Measurements from ENCODE around the gene MLLT6. TPM values are rescaled to one million over a fixed set of nuclear protein-coding genes. Genes with fewer than 3 reads are reported as not detected.

MLLT6 gene
- total RNA-seq (100 to 1,000 TPM in 1 of 2 donors, 10 to 100 TPM in 1; 80.0 to 102 TPM), polyA plus RNA-seq (ENCODE audit: insufficient read length in 6 of 6) (100 to 1,000 TPM; 103 to 143 (median 124) TPM)
- long read RNA-seq, donor 1, full-length matches to known transcripts, result 138 of 174 reads
- long read RNA-seq, donor 1, partial matches to known transcripts, result 36 of 174 reads
- long read RNA-seq, donor 1, other reads (novel, unspliced or antisense), result 0 of 174 reads
- long read RNA-seq, donor 2, transcript MLLT6-209 (9 exons, 1,556 nt), result minor isoform, 5 of 220 reads
- long read RNA-seq, donor 2, transcript MLLT6-205 (1 exons, 2,937 nt), result major isoform, 140 of 220 reads
- long read RNA-seq, donor 2, partial matches to known transcripts, result 71 of 220 reads
- long read RNA-seq, donor 2, other reads (novel, unspliced or antisense), result 0 of 220 reads
- long read RNA-seq, donor 3, transcript MLLT6-205 (1 exons, 2,937 nt), result major isoform, 59 of 114 reads
- long read RNA-seq, donor 3, partial matches to known transcripts, result 35 of 114 reads
- long read RNA-seq, donor 3, other reads (novel, unspliced or antisense), result 18 of 114 reads
- long read RNA-seq, donor 4, partial matches to known transcripts, result 1 of 6 reads
- long read RNA-seq, donor 4, other reads (novel, unspliced or antisense), result 4 of 6 reads
- long read RNA-seq, donor 5, transcript MLLT6-205 (1 exons, 2,937 nt), result major isoform, 95 of 108 reads
- long read RNA-seq, donor 5, partial matches to known transcripts, result 9 of 108 reads
- long read RNA-seq, donor 5, other reads (novel, unspliced or antisense), result 0 of 108 reads
- long read RNA-seq, donor 6, transcript MLLT6-205 (1 exons, 2,937 nt), result major isoform, 40 of 40 reads
- long read RNA-seq, donor 6, partial matches to known transcripts, result 0 of 40 reads
- long read RNA-seq, donor 6, other reads (novel, unspliced or antisense), result 0 of 40 reads
- long read RNA-seq, donor 7, transcript MLLT6-205 (1 exons, 2,937 nt), result major isoform, 52 of 54 reads
- long read RNA-seq, donor 7, partial matches to known transcripts, result 0 of 54 reads
- long read RNA-seq, donor 7, other reads (novel, unspliced or antisense), result 0 of 54 reads
- long read RNA-seq, donor 8, full-length matches to known transcripts, result 176 of 203 reads
- long read RNA-seq, donor 8, partial matches to known transcripts, result 27 of 203 reads
- long read RNA-seq, donor 8, other reads (novel, unspliced or antisense), result 0 of 203 reads
- long read RNA-seq, donor 9, partial matches to known transcripts, result 0 of 1 reads
- long read RNA-seq, donor 9, other reads (novel, unspliced or antisense), result 0 of 1 reads
- long read RNA-seq, donor 10, partial matches to known transcripts, result 0 of 2 reads
- long read RNA-seq, donor 10, other reads (novel, unspliced or antisense), result 1 of 2 reads
- long read RNA-seq, donor 11, result 0 reads
- long read RNA-seq, donor 12, full-length matches to known transcripts, result 111 of 125 reads
- long read RNA-seq, donor 12, partial matches to known transcripts, result 14 of 125 reads
- long read RNA-seq, donor 12, other reads (novel, unspliced or antisense), result 0 of 125 reads

- ATAC-seq (peak; percentile 17), DNase-seq (peak; percentile 69 to 92 (median 79))
- Histone ChIP-seq H3K27ac (peak within 1 kb of the TSS; percentile 96 to 98), H3K27me3 (no peaks in the 10 kb centered on the region), H3K4me3 (peak within 1 kb of the TSS; percentile 71 to 88), H3K9me3 (no peaks in the 10 kb centered on the region), H3K4me1 (peaks cover 10 to 54% of the 10 kb centered on the region in 2 donors), H3K36me3 (peaks cover 0 to 25% of the 10 kb centered on the region in 2 donors)
- intact Hi-C loops (cut with DNase I), result no loop called here
- TF ChIP-seq CTCF (IDR thresholded peaks at IDR 0.05), result no peak
Observed at GRCh38 chr17:38704606-38705522, at the start of gene MLLT6. MLLT6 (plus strand) TSS chr17:38705273; CDS start chr17:38705633, 360 bp downstream.

GRCh38 chr17:38656959-38657823, 47.9 kb upstream of the MLLT6 start:
- Histone ChIP-seq H3K4me1 (no peaks in the 10 kb centered on the region), H3K9me3 (no peaks in the 10 kb centered on the region), H3K4me3 (no peak overlapping the region), H3K27ac (no peak overlapping the region), H3K36me3 (no peaks in the 10 kb centered on the region), H3K27me3 (peaks cover 4 to 48% of the 10 kb centered on the region in 2 donors)
- ATAC-seq (no peak), DNase-seq (no peak)
- no peak for TF ChIP-seq CTCF (IDR thresholded peaks at IDR 0.05)
- intact Hi-C loops (cut with DNase I), result no loop called here

- TF ChIP-seq CTCF (IDR thresholded peaks at IDR 0.05), result no peak
- no peak for ATAC-seq
- H3K36me3 ChIP-seq, result no peaks in the 10 kb centered on the region
- intact Hi-C loops (cut with DNase I), result no loop called here
- no peaks in the 10 kb centered on the region for H3K4me1 ChIP-seq
- H3K27ac ChIP-seq, result no peak overlapping the region
- peaks cover 4 to 39% of the 10 kb centered on the region in 2 donors for H3K27me3 ChIP-seq
- no peak overlapping the region for H3K4me3 ChIP-seq
- no peaks in the 10 kb centered on the region for H3K9me3 ChIP-seq
- no peak for DNase-seq
Observed at GRCh38 chr17:38657824-38658740, 47.0 kb upstream of the MLLT6 start.
